ENCODE measurements around the gene MIB2.
"Not testable (repeated sequence)": the region's sequence is repeated elsewhere in the genome, so short reads cannot be mapped to it uniquely, and the experiment has no call there.

Gene MIB2

GRCh38 chr1:1627829-1628753 lies 12.8 kb downstream of the MIB2 start:
- peak; percentile 40 for DNase-seq

- DNase-seq, result no peak
These were observed 13.6 kb downstream of the MIB2 start for GRCh38 chr1:1628754-1629429.

- no peak for DNase-seq
These were observed 14.3 kb downstream of the MIB2 start for GRCh38 chr1:1629430-1630190.

- peak; percentile 94 for DNase-seq
These were observed 15.1 kb downstream of the MIB2 start for GRCh38 chr1:1630191-1630964.

- DNase-seq, result peak; percentile 94
These were observed 15.9 kb downstream of the MIB2 start for GRCh38 chr1:1630965-1631781.

GRCh38 chr1:1631782-1632420 lies 16.6 kb downstream of the MIB2 start, which contains the start of gene MMP23B:
Gene MMP23B (plus strand): TSS chr1:1632173. CDS start chr1:1632219, 46 bp downstream.
- peak; percentile 77 for DNase-seq

- DNase-seq, result not testable (repeated sequence)
These were observed 18.1 kb downstream of the MIB2 start for GRCh38 chr1:1633409-1633808.

- DNase-seq, result peak; percentile 25
These were observed 19.3 kb downstream of the MIB2 start for GRCh38 chr1:1634613-1635012.

GRCh38 chr1:1636621-1637478 lies 21.6 kb downstream of the MIB2 start:
- DNase-seq, result peak; percentile 33

- DNase-seq, result peak; percentile 38
These were observed 22.2 kb downstream of the MIB2 start for GRCh38 chr1:1637479-1637875.

- DNase-seq, result peak; percentile 16
These were observed 23.2 kb downstream of the MIB2 start for GRCh38 chr1:1638528-1638927.

- peak; percentile 23 for DNase-seq
These were observed 24.1 kb downstream of the MIB2 start for GRCh38 chr1:1639368-1639767.

- DNase-seq, result not testable (repeated sequence)
These were observed 24.8 kb downstream of the MIB2 start for GRCh38 chr1:1640081-1640480.

- DNase-seq, result not testable (repeated sequence)
These were observed 25.6 kb downstream of the MIB2 start for GRCh38 chr1:1640711-1641461.

GRCh38 chr1:1646326-1646725 lies 31.0 kb downstream of the MIB2 start:
- DNase-seq, result not testable (repeated sequence)

- DNase-seq, result not testable (repeated sequence)
These were observed 32.4 kb downstream of the MIB2 start for GRCh38 chr1:1647567-1648241.

GRCh38 chr1:1648265-1648664 lies 33.0 kb downstream of the MIB2 start:
- not testable (repeated sequence) for DNase-seq
